Neural crest cell (in vitro differentiated cells): ENCODE measurements around the gene PRSS50. TPM values are rescaled to one million over a fixed set of nuclear protein-coding genes. Genes with fewer than 3 reads are reported as not detected.

Source experiments
- DNase-seq: peaks from one replicate; pipeline ENCODE4 v3.0.0; 2021; ENCODE audit warnings: low read depth, mixed read lengths, low spot score
- H3K27ac Mint-ChIP-seq: one replicate; pipeline ENCODE4 v1.8.0; 2021; ENCODE audit warnings: mild to moderate bottlenecking, mixed read lengths; ENCODE audit not compliant: unreplicated experiment
- H3K27me3 Mint-ChIP-seq: 2 replicates; pipeline ENCODE4 v1.8.0; 2021; ENCODE audit warnings: low read depth, mild to moderate bottlenecking, mixed read lengths
- H3K36me3 Mint-ChIP-seq: 2 replicates; pipeline ENCODE4 v1.8.0; 2021; ENCODE audit warnings: low read depth, mild to moderate bottlenecking, mixed read lengths
- H3K4me1 Mint-ChIP-seq: 2 replicates; pipeline ENCODE4 v1.8.0; 2021; ENCODE audit warnings: mixed read lengths
- H3K4me3 Mint-ChIP-seq: one replicate; pipeline ENCODE4 v1.8.0; 2021; ENCODE audit warnings: mild to moderate bottlenecking, mixed read lengths
- H3K9me3 Mint-ChIP-seq: 2 replicates; pipeline ENCODE4 v1.8.0; 2021; ENCODE audit warnings: mixed read lengths
- CTCF ChIP-seq: fragments of 200-600 bp; sonication (generic); conservative IDR thresholded peaks from 2 replicates; pipeline ENCODE4 v1.5.0; 2021; ENCODE audit warnings: antibody characterized with exemption, mild to moderate bottlenecking
- total RNA-seq: library from RNA; stranded (reverse); gene quantifications from 2 replicates; pipeline ENCODE4 v1.2.1, GENCODE V29; 2021

The PRSS50 gene
- total RNA-seq, 1 donor from 2014 or later, result 0.35 TPM

GRCh38 chr3:46666453-46666845, 51.2 kb downstream of the PRSS50 start:
- DNase-seq, result no peak
- Mint-ChIP-seq H3K4me1 (peaks cover 22% of the 10 kb centered on the region), H3K27ac (no peak overlapping the region), H3K4me3 (no peak overlapping the region), H3K27me3 (no peaks in the 10 kb centered on the region), H3K9me3 (no peaks in the 10 kb centered on the region), H3K36me3 (no peaks in the 10 kb centered on the region)
- no peak for TF ChIP-seq CTCF

- TF ChIP-seq CTCF, result no peak
- Mint-ChIP-seq H3K27me3 (no peaks in the 10 kb centered on the region), H3K4me1 (peaks cover 22% of the 10 kb centered on the region), H3K27ac (no peak overlapping the region), H3K36me3 (no peaks in the 10 kb centered on the region), H3K9me3 (no peaks in the 10 kb centered on the region), H3K4me3 (no peak overlapping the region)
- DNase-seq, result no peak
Observed at GRCh38 chr3:46665763-46666452, 51.8 kb downstream of the PRSS50 start.

GRCh38 chr3:46664971-46665762, 52.5 kb downstream of the PRSS50 start:
- no peaks in the 10 kb centered on the region for H3K27me3 Mint-ChIP-seq
- no peak for DNase-seq

GRCh38 chr3:46664188-46664970, 53.3 kb downstream of the PRSS50 start:
- Mint-ChIP-seq H3K4me1 (peaks cover 29% of the 10 kb centered on the region), H3K36me3 (no peaks in the 10 kb centered on the region), H3K9me3 (no peaks in the 10 kb centered on the region), H3K4me3 (no peak overlapping the region), H3K27ac (no peak overlapping the region), H3K27me3 (no peaks in the 10 kb centered on the region)
- no peak for DNase-seq
- TF ChIP-seq CTCF, result no peak

More at GRCh38 chr3:46664971-46665762, 52.5 kb downstream of the PRSS50 start:
- Mint-ChIP-seq H3K36me3 (no peaks in the 10 kb centered on the region), H3K4me1 (peaks cover 22% of the 10 kb centered on the region), H3K9me3 (no peaks in the 10 kb centered on the region), H3K4me3 (no peak overlapping the region), H3K27ac (no peak overlapping the region)
- no peak for TF ChIP-seq CTCF

GRCh38 chr3:46663591-46664135, 54.0 kb downstream of the PRSS50 start:
- Mint-ChIP-seq H3K9me3 (no peaks in the 10 kb centered on the region), H3K27ac (no peak overlapping the region), H3K27me3 (no peaks in the 10 kb centered on the region), H3K4me1 (peaks cover 35% of the 10 kb centered on the region), H3K36me3 (no peaks in the 10 kb centered on the region), H3K4me3 (no peak overlapping the region)
- no peak for DNase-seq
- TF ChIP-seq CTCF, result no peak
